Heart right ventricle (tissue), 16 donors: ENCODE measurements around the gene GOLIM4. TPM values are rescaled to one million over a fixed set of nuclear protein-coding genes. Genes with fewer than 3 reads are reported as not detected.
"Not testable (repeated sequence)": the region's sequence is repeated elsewhere in the genome, so short reads cannot be mapped to it uniquely, and the experiment has no call there.

Source experiments
- ATAC-seq, 8 donors: fragments of 200-7000 bp; cut with Tn5 transposase; one replicate each; pipeline ENCODE4 v1.9.1; 2020; ENCODE audit warnings: mild to moderate bottlenecking in 8 of 8, moderate library complexity in 8 of 8, moderate number of reproducible peaks in 1 of 8
- DNase-seq, 2 donors: peaks; one replicate each; pipeline ENCODE4 v3.0.0-alpha.2; 2020
- H3K27ac ChIP-seq, 10 donors: fragments of 200-600 bp; sonication (generic) in 2 of 10; one replicate each; pipeline versions ENCODE4 v1.5.0 to v1.8.0; 2020 to 2022; ENCODE audit warnings: mild to moderate bottlenecking in 3 of 10
- H3K27me3 ChIP-seq, 7 donors: fragments of 200-600 bp; one replicate each; pipeline ENCODE4 v1.8.0; 2021 to 2022; ENCODE audit warnings: mild to moderate bottlenecking in 2 of 7
- H3K36me3 ChIP-seq, 9 donors: fragments of 200-600 bp; sonication (generic) in 1 of 9; one replicate each; pipeline versions ENCODE4 v1.5.0 to v1.8.0; 2020 to 2022; ENCODE audit warnings: mild to moderate bottlenecking in 2 of 9
- H3K4me1 ChIP-seq, 9 donors: fragments of 200-600 bp; sonication (generic) in 1 of 9; one replicate each; pipeline versions ENCODE4 v1.5.0 to v1.8.0; 2020 to 2022; ENCODE audit warnings: mild to moderate bottlenecking in 4 of 9
- H3K4me3 ChIP-seq, 10 donors: fragments of 200-600 bp; sonication (generic) in 2 of 10; one replicate each; pipeline versions ENCODE4 v1.5.0 to v1.8.0; 2020 to 2022; ENCODE audit warnings: mild to moderate bottlenecking in 7 of 10, moderate library complexity in 2 of 10
- H3K9me3 ChIP-seq, 11 donors: fragments of 200-600 bp in 10 of 11; sonication (generic) in 2 of 11; one replicate each; pipeline versions ENCODE4 v1.5.0 to v1.8.0; 2013 to 2022; ENCODE audit warnings: mild to moderate bottlenecking in 2 of 11, control low read depth in 1 of 11, moderate library complexity in 1 of 11
- CTCF ChIP-seq, 9 donors: fragments of 200-600 bp; sonication (generic) in 2 of 9; IDR thresholded peaks; one replicate each; pipeline versions ENCODE4 v1.5.0 to v1.8.0; 2021 to 2022; ENCODE audit warnings: antibody characterized with exemption in 9 of 9, mild to moderate bottlenecking in 5 of 9, moderate library complexity in 1 of 9
- WGBS, 2 donors: extraction: QIAGEN DNeasy Blood & Tissue Kit; methylation state at CpG; one replicate each; pipeline ENCODE4 v1.1.7; 2013; ENCODE audit warnings: inconsistent platforms in 1 of 2; 5-methylcytosine and 5-hydroxymethylcytosine counted together
- intact Hi-C, 10 donors: fragments of 100-400 bp; cut with DNase I; formaldehyde crosslinking; loops; one replicate each; pipeline versions ENCODE4 v1.11.1 to v1.14.2; 2022
- polyA plus RNA-seq, 2 donors: library from polyadenylated mRNA; stranded (reverse); fragments of 200-250 nt; gene quantifications; one replicate each; pipeline ENCODE4 v1.2.3, GENCODE V29; 2013
- total RNA-seq, 10 donors: library from RNA; stranded (reverse); fragmentation: NEBNext Ultra II Directional in 3 of 10; extraction: Animal tissue kit (Norgen Biotek cat#: 25700) in 3 of 10; gene quantifications; one replicate each; pipeline versions ENCODE4 v1.2.1 to v1.2.4, GENCODE V29; 2021 to 2023
- donor health status: Arrhythmogenic right ventricular cardiomyopathy.
- donor health status: ischemic (EF 13 %, LVEDD 7.1; RV severe dilation, severe dysfunction).
- donor health status: healthy with polysubstance abuse.
- donor health status: DM: no; HTN: yes; CAD: no.
- donor health status: DM: no; HTN: no; CAD: no.
- donor health status: ischemic (EF 25% LVEDD 6.9; RV normal size, moderate dysfunction).
- donor health status: ischemic (EF 25% LVEDD 5.7; RV mildly dilated, moderate dysfunction).
- donor health status: healthy.
- donor health status: DM: yes; HTN: yes; CAD: no.
- donor health status: Ischemic cardiomyopathy.
- donor health status: ischemic (EF 35%, LVEDD 5.7; RV mildly dilated, moderate dysfunction).
- donor health status: nonischemic (EF 11% LVEDD 7.7; RV severe dilation, severe dysfunction).
- donor health status: DM: yes; HTN: yes; CAD: no.
- donor health status: PGD.
- donor health status: ischemic (EF 29% LVEDD 5.4; RV normal size, mild dysfunction).
- donor health status: nonischemic (EF 23%, LVEDD 6.1; RV moderate dilation, normal function).

GOLIM4 gene
- total and polyA plus RNA-seq, 12 donors, result 18.8 to 103 (median 69.8) TPM

- no peak for DNase-seq
- H3K4me3 ChIP-seq, result no peak overlapping the region
- no peak overlapping the region for H3K27ac ChIP-seq
- intact Hi-C loops, result loop anchor here in 1 of 10 donors (10.0 kb wide), 1 partner anchor 1093 kb away; no protein-coding TSS in a partner anchor
- H3K27me3 ChIP-seq, result no peaks in the 10 kb centered on the region
- ATAC-seq, result no peak
- 58 to 71% methylated on average over 5 of the region's 5 CpGs for WGBS, 2 donors
- TF ChIP-seq CTCF (IDR thresholded peaks at IDR 0.05), result no peak
- peaks cover 4 to 70% (median 37%) of the 10 kb centered on the region in 9 donors for H3K4me1 ChIP-seq
- no peaks in the 10 kb centered on the region for H3K36me3 ChIP-seq
- peaks cover 0 to 2% (median 0%) of the 10 kb centered on the region in 11 donors for H3K9me3 ChIP-seq
These were observed 34.3 kb downstream of the GOLIM4 start for GRCh38 chr3:168061332-168061996.

GRCh38 chr3:168060317-168060716 is 35.4 kb downstream of the GOLIM4 start:
- no peak overlapping the region for H3K4me3 ChIP-seq
- H3K27ac ChIP-seq, result no peak overlapping the region
- WGBS, 2 donors, result 69 to 93% methylated on average over 3 of the region's 3 CpGs
- H3K9me3 ChIP-seq, result peaks cover 0 to 5% (median 0%) of the 10 kb centered on the region in 11 donors
- DNase-seq, result no peak
- no peaks in the 10 kb centered on the region for H3K27me3 ChIP-seq
- peaks cover 0 to under 1% (median 0%) of the 10 kb centered on the region in 9 donors for H3K36me3 ChIP-seq
- ATAC-seq, result no peak
- peaks cover 0 to 58% (median 26%) of the 10 kb centered on the region in 9 donors for H3K4me1 ChIP-seq
- intact Hi-C loops, result loop anchor here in 1 of 10 donors (10.0 kb wide), 1 partner anchor 1094 kb away; no protein-coding TSS in a partner anchor
- no peak for TF ChIP-seq CTCF (IDR thresholded peaks at IDR 0.05)

- Histone ChIP-seq H3K4me3 (no peak overlapping the region), H3K4me1 (peaks cover 0 to 56% (median 17%) of the 10 kb centered on the region in 9 donors), H3K9me3 (peaks cover 0 to 5% (median 0%) of the 10 kb centered on the region in 11 donors), H3K27ac (no peak overlapping the region), H3K36me3 (peaks cover 0 to 6% (median 0%) of the 10 kb centered on the region in 9 donors), H3K27me3 (no peaks in the 10 kb centered on the region)
- no peak for DNase-seq
- intact Hi-C loops, result no loop called here
- no peak for ATAC-seq
- no peak for TF ChIP-seq CTCF (IDR thresholded peaks at IDR 0.05)
- WGBS, 2 donors, result 85 to 87% methylated on average over 2 of the region's 2 CpGs
These were observed 37.2 kb downstream of the GOLIM4 start for GRCh38 chr3:168058481-168058880.

GRCh38 chr3:168056398-168057230 is 39.1 kb downstream of the GOLIM4 start:
- DNase-seq, H3K27ac ChIP-seq, H3K36me3 ChIP-seq, H3K9me3 ChIP-seq, ATAC-seq, H3K27me3 ChIP-seq, H3K4me3 ChIP-seq, intact Hi-C loops: not testable (repeated sequence)
- H3K4me1 ChIP-seq, result peaks cover 0 to 56% (median 20%) of the 10 kb centered on the region in 9 donors
- WGBS, 2 donors, result 91 to 93% methylated on average over 7 of the region's 7 CpGs
